ENCODE results near the gene HCN2.

HCN2 gene

DNA sequence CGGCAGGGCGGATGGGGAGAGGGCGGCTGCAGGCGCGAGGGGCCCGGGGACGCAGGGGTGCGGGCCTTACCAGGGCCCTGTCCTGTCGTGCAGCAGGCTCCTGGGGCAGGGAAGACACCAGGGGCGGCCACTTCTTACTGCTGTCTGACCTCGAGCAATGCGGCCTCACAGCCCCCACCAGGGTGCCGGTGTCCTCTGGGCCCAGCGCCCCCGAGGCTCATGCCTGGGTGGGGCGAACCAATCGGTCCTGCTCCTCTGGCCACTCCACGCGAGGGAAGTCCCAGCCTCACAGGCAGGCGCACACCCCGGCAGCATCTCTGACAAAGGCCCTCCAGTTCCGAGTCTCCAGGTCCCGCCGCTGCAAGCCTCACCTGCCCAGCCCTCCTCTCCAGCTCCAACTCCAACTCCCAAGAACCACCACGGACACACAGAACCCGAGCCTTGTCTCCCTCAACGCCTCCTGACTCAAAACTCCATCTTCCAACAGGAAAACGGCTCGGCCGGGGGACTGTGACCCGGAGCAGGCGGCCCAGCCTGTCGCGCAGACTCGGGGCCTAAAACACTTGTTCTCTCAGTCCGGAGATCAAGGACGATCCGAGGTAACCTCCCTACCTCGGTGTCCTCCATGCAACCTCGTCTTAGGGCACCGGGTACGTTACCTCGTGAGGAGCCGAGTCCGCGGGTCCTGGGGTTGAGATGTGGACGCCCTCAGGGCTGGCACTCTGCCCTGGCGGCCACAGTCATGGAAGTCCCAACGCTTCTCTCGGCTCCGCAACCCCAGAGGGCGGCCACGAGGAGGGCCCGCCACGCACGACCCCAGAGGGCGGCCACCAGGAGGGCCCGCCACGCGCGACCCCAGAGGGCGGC is 56.5 kb downstream of the HCN2 start:
- DNase-seq (ENCODE audit: low spot score) = no peak
- Histone ChIP-seq H3K4me3 (no peak overlapping the region), H3K27ac (no peak overlapping the region)
- TF ChIP-seq, protein P1, sequence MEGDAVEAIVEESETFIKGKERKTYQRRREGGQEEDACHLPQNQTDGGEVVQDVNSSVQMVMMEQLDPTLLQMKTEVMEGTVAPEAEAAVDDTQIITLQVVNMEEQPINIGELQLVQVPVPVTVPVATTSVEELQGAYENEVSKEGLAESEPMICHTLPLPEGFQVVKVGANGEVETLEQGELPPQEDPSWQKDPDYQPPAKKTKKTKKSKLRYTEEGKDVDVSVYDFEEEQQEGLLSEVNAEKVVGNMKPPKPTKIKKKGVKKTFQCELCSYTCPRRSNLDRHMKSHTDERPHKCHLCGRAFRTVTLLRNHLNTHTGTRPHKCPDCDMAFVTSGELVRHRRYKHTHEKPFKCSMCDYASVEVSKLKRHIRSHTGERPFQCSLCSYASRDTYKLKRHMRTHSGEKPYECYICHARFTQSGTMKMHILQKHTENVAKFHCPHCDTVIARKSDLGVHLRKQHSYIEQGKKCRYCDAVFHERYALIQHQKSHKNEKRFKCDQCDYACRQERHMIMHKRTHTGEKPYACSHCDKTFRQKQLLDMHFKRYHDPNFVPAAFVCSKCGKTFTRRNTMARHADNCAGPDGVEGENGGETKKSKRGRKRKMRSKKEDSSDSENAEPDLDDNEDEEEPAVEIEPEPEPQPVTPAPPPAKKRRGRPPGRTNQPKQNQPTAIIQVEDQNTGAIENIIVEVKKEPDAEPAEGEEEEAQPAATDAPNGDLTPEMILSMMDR (IDR thresholded peaks at IDR 0.05) = no peak

DNA sequence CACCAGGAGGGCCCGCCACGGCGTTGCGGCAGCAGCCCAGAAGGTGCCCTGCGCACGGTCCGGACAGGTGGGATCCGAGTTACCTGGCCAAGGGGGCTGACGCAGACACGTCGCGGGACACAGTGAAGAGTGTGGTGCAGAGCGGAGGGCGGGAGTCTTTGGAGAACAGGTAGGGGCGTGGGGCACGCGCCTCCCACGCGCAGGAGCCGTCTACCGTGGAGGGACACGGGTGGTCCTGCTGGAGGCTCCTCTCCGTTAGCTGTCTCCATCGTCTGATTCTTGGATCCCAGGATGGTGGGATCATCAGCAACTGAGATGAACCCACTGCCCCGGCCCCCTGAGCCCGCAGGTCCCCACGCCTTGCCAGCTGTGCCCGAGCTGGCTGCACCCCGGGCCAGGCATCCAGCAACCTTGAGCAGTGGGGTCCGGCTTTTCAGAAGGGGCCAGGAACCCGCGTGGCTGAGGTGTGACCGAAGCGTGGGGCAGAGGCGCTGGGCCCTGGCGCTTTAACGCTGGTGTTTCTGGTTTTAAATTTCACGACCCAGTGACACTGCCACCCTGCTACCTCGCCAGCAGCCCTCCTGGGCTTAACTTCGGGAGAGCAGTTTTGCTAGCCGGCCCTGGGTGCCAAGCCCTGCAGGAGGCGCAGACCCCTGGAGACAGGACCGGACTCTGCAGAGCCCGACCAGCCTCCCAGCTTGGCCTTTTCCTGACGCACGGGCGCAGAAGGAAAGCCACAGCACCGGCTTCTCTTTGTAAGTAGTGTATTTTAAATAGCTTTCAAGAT is 57.3 kb downstream of the HCN2 start:
- no peak for DNase-seq (ENCODE audit: low spot score)
- TF ChIP-seq, protein P1 (IDR thresholded peaks at IDR 0.05) = no peak
- H3K27ac ChIP-seq = no peak overlapping the region
- no peak overlapping the region for H3K4me3 ChIP-seq

DNA sequence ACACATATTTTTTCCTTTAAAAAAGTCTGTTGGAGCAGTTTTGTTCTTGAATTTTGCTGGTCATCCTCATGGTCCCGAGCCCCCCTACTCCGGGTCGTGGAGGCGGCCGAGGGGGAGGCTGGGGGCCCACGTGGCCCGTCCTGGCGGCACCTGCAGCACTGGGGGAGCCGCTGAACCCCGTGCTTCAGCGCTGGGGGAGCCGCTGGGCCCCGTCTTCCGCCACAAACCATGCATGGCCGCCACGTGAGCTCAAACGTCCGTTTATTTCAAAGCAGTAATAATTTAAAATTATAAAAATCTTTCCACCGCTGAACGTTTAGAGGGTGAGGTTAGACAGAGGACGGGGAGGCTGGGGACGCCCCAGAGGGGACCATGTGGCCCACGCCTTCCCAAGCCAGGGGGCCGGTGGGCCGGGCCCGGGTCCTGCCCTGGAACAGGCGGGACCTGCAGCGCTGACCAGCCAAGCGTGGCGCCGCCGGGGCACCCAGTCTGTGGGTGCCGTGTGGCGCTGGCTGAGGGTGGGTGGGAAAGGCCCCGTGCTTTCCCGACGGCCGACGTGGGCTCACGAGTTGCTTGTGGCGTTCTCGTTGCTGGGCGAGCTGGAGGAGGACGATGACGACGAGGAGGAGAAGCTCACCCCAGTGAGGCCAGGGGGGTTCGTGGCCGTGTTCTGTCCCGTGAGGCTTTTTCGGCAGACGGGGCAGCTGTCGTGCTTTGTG is 58.0 kb downstream of the HCN2 start:
- H3K27ac ChIP-seq = no peak overlapping the region
- DNase-seq (ENCODE audit: low spot score) = no peak
- no peak overlapping the region for H3K4me3 ChIP-seq
- TF ChIP-seq, protein P1 (IDR thresholded peaks at IDR 0.05) = no peak

- no peak for DNase-seq (ENCODE audit: low spot score)
- TF ChIP-seq, protein P1 (IDR thresholded peaks at IDR 0.05) = no peak
- H3K4me3 ChIP-seq = no peak overlapping the region
- H3K27ac ChIP-seq = no peak overlapping the region
These were observed 58.6 kb downstream of the HCN2 start for GRCh38 chr19:648305-648704.

- DNase-seq (ENCODE audit: low spot score) = no peak
- TF ChIP-seq, protein P1 (IDR thresholded peaks at IDR 0.05) = no peak
- no peak overlapping the region for H3K4me3 ChIP-seq
- H3K27ac ChIP-seq = no peak overlapping the region
These were observed 59.5 kb downstream of the HCN2 start for GRCh38 chr19:648904-649801.

- no peak overlapping the region for H3K4me3 ChIP-seq
- no peak overlapping the region for H3K27ac ChIP-seq
- DNase-seq (ENCODE audit: low spot score) = no peak
- TF ChIP-seq, protein P1 (IDR thresholded peaks at IDR 0.05) = no peak
These were observed 60.4 kb downstream of the HCN2 start for GRCh38 chr19:650121-650520.
